Measurements from ENCODE around the gene HSD11B1L.

HSD11B1L gene

DNA sequence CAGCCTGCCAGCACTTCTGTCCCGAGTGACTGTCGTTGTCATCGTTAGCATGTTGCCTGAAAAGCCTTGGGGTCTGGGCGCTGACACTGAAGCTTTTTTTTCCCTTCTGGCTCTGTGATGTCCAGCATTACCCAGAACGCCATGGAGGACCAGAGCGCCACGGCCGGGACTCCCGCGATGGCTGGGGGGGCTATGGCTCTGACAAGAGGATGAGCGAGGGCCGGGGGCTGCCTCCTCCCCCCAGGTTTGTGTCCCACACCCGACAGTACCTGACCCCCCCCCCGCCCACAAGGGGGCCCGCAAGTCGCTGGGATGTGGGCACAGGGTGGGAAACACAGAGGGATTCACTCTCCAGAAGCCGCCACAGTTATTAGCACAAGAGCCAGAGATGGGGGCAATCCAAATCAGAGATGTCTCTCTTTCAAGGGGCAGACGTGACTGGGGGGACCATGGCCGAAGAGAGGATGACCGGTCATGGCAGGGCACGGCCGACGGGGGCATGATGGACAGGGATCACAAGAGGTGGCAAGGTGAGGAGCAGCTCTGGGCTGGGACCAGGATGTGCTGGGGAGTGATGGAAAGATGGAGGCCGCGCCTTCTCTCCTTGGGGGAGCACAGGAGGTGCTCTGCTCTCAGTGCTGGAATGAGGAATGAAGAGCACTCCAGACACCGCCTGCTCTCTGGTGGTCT lies 13.8 kb upstream of the HSD11B1L start:
- in situ Hi-C loops (cut with MboI; ENCODE audit: low sequenced_read_pairs) = no loop called here

DNA sequence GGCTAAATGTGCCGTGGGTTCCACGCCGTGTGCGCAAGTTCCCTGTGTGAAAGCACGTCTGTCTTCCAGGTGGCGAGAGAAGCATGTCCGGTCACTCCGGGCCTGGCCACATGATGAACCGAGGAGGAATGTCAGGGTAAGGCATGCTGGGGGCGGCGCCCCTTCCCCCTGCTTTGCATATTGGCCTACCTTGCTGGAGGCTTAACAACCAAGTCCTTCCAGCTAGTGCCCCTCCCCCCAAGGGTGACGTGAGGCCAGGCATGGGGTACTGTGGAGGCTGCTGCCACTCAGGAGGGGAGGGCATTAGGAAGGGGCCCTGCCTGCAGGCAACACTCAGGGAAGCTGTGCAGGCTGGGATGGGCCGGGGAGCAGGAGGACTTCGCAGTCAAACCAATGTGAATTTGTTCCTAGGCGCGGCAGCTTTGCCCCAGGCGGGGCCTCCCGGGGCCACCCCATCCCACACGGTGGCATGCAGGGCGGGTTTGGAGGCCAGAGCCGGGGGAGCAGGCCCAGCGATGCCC lies 13.0 kb upstream of the HSD11B1L start:
- in situ Hi-C loops (cut with MboI; ENCODE audit: low sequenced_read_pairs) = no loop called here

- in situ Hi-C loops (cut with MboI; ENCODE audit: low sequenced_read_pairs) = no loop called here
These were observed 11.6 kb upstream of the HSD11B1L start for GRCh38 chr19:5669212-5669611.

- in situ Hi-C loops (cut with MboI; ENCODE audit: low sequenced_read_pairs) = no loop called here
These were observed 9.2 kb upstream of the HSD11B1L start for GRCh38 chr19:5671600-5671999.

GRCh38 chr19:5672708-5673459 lies 7.9 kb upstream of the HSD11B1L start:
- in situ Hi-C loops (cut with MboI; ENCODE audit: low sequenced_read_pairs) = no loop called here

GRCh38 chr19:5673752-5674151 lies 7.1 kb upstream of the HSD11B1L start:
- in situ Hi-C loops (cut with MboI; ENCODE audit: low sequenced_read_pairs) = no loop called here

GRCh38 chr19:5674714-5675113 lies 6.1 kb upstream of the HSD11B1L start:
- in situ Hi-C loops (cut with MboI; ENCODE audit: low sequenced_read_pairs) = no loop called here

GRCh38 chr19:5676105-5676771 lies 4.6 kb upstream of the HSD11B1L start:
- in situ Hi-C loops (cut with MboI; ENCODE audit: low sequenced_read_pairs) = no loop called here

DNA sequence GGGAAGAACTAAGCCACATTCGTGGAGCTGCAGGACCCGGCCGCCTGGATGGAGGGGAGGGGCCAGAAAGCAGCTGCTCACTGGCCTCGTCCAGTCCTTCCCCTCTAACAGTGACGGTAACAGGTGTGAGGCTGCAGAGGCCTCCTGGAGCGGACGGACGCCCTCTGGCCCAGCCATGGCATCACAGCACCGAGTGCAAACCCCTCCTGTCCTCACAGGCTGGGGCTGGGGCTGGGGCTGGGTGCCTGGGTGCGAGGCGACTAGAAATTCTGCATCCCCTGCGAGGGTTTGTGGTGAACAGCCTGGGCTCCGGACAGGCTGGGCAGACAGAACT lies 4.1 kb upstream of the HSD11B1L start:
- in situ Hi-C loops (cut with MboI; ENCODE audit: low sequenced_read_pairs) = no loop called here

- in situ Hi-C loops (cut with MboI; ENCODE audit: low sequenced_read_pairs) = no loop called here
These were observed 3.7 kb upstream of the HSD11B1L start for GRCh38 chr19:5677136-5677535.

- in situ Hi-C loops (cut with MboI; ENCODE audit: low sequenced_read_pairs) = no loop called here
These were observed 3.2 kb upstream of the HSD11B1L start for GRCh38 chr19:5677580-5677979.

DNA sequence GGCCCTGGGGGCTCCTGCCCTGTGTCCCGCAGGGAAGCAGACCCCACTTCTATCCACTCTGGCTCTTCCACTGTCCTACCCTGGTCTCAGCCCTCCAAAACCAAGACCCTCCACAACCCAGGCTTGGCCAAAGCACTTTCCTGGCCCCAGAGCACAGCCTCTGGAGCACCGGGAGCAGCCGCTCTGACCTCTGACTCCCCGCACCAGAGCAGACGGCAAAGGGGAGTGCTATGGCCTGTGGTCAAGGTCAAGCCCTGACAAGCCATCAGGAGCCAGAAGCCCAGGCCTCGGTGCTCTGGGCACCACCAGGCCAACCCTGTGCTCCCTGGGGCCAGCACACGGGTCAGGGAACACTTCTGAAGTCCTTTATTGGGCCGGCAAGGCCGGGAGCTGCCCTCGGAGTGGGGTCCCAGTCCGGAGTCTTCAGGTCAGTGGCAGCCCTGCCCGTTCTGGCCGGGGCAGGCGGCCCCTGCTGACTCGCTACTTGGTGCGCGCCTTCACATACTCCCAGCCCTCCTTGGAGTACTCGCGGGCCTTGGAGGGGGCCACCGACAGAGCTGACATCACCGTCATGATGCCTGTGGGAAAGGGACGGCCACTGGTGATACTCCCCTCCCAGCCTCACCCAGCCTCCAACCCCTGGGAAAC lies 2.6 kb upstream of the HSD11B1L start:
- in situ Hi-C loops (cut with MboI; ENCODE audit: low sequenced_read_pairs) = no loop called here

GRCh38 chr19:5679289-5680083 lies 1.3 kb upstream of the HSD11B1L start:
- in situ Hi-C loops (cut with MboI; ENCODE audit: low sequenced_read_pairs) = no loop called here

DNA sequence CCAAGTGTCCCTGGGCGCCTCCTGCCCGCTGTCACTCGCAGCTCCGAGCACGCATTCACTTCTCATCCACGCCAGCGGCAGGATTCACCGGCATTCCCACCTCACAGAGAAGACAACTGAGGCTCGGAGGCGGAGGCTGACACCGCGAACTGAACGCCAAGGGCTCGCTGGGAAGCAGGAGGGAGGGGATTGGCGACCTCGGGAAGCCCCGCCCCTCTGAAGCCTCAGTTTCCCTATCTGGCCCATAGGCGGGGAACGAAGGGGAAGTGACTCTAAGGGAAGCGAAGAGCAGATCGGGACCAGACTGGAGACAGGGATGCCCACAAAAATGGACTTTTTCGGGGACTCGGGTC lies 767 bp upstream of the HSD11B1L start:
- in situ Hi-C loops (cut with MboI; ENCODE audit: low sequenced_read_pairs) = no loop called here

DNA sequence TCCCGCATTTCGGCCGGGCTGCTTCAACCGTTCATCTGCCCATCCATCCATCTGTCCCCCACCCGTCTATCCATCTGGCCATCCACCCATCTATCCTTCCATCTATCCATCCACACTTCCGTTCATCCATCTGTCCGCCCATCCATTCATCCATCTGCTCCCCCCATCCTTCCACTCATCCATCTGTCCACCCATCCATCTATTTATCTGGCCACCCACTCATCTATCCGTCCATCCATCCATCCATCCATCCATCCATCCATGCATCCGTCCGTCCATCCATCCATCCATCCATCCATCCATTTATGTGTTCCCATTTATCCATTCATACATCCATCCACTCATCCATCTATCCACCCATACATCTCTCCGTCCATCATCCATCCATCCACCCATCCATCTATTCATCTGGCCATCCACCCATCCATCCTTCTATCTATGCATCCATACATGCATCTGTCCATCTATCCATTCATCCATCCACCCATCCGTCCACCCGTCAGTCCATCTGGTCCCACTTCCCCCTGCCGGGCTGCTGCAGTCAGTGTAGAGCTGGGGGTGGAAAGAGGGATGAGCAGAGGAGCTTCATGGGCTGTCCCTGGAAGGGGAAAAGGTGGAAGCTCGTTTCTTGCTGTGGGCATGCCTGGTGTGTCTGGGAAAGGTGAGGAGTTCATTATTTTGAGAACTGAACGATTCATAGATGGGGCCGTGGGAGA lies 722 bp downstream of the HSD11B1L start:
- in situ Hi-C loops (cut with MboI; ENCODE audit: low sequenced_read_pairs) = no loop called here

- in situ Hi-C loops (cut with MboI; ENCODE audit: low sequenced_read_pairs) = no loop called here
These were observed 1.3 kb downstream of the HSD11B1L start for GRCh38 chr19:5682107-5682482.

DNA sequence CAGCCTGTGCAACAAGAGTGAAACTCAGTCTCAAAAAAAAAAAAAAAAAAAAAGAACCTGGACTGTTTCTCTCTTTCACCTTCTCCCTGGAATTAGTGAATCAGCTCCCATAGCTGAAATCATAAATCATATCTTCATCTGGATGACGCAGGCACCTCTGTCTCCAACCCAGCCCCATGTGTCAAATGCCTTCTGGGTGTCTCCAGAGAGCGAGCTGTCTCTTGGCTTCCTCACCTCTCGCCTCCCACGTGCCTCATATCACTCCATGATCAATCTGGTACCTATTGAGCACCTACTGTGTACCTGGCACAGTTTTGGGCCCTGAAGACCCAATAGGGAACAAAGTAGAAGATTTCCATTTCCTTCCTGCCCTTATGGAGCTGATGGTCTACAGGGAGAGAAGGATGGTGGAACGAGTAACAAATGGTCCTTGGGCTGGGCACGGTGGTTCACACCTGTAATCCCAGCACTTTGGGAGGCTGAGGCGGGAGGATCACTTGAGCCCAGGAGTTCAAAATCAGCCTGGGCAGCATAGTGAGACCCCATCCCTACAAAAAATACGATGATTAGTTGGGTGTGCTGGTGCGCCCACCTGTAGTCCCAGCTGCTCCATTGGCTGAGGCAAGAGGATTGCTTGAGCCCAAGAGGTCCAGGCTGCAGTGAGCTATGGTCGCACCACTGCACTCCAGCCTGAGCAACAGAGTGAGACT lies 2.5 kb downstream of the HSD11B1L start:
- in situ Hi-C loops (cut with MboI; ENCODE audit: low sequenced_read_pairs) = no loop called here

DNA sequence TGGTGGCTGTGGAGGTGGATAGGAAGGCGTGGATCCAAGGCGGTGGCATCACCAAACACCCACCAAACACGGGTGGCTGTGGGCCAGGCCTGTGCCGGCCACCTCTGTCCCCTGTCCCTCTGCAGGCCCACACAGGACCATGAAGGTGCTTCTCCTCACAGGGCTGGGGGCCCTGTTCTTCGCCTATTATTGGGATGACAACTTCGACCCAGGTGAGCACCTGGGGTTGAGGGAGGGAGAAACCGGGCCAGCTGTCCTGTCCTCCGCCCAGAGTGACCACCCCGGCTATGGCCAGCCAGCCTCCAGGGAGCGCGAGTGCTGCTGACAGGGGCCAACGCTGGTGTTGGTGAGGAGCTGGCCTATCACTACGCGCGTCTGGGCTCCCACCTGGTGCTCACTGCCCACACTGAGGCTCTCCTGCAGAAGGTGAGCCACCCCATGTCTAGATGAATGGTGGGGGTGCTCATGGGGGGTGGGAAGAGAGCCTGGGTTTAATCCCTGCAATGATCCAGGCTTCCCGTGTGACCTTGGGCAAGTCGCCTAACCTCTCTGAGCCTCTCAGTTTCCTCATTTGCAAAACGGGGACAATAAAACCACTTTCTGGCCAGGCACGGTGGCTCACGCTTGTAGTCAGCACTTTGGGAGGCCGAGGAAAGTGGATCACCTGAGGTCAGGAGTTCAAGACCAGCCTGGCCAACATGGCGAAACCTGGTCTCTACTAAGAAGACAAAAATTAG lies 4.0 kb downstream of the HSD11B1L start:
- in situ Hi-C loops (cut with MboI; ENCODE audit: low sequenced_read_pairs) = no loop called here

GRCh38 chr19:5686326-5686646 lies 5.5 kb downstream of the HSD11B1L start:
- in situ Hi-C loops (cut with MboI; ENCODE audit: low sequenced_read_pairs) = no loop called here
